ENCODE results near the gene PCIF1. TPM values are rescaled to one million over a fixed set of nuclear protein-coding genes. Genes with fewer than 3 reads are reported as not detected.

The PCIF1 gene
- total RNA-seq, 2 experiments from 2014 or later = 100 TPM

- no peak for ATAC-seq (ENCODE audit: poor library complexity)
- no peak for DNase-seq
- no peak overlapping the region for H3K4me3 ChIP-seq (ENCODE audit: low read length)
- peaks cover 59% of the 10 kb centered on the region for H3K4me1 ChIP-seq (ENCODE audit: insufficient read depth, low read length)
- no peaks in the 10 kb centered on the region for H3K9me3 Mint-ChIP-seq
- no peaks in the 10 kb centered on the region for H3K9me3 ChIP-seq (ENCODE audit: control insufficient read depth in 1 of 2, insufficient read depth in 1 of 2, low read length in 2 of 2)
- ChIA-PET POLR2A (interaction anchor here (3.7 to 8.2 kb wide), 3 partner anchors 7 to 82 kb away, joined by 37 to 105 read pairs (median 78); partner anchors contain the start of genes PCIF1, ZNF335 and ZSWIM1), CTCF (no interaction called here)
- H3K27ac Mint-ChIP-seq = no peak overlapping the region
- peaks cover 29% of the 10 kb centered on the region for H3K36me3 Mint-ChIP-seq (ENCODE audit: low read depth)
- TF ChIP-seq CTCF (IDR thresholded peaks at IDR 0.05) = no peak
- no peaks in the 10 kb centered on the region for H3K27me3 Mint-ChIP-seq
- H3K36me3 ChIP-seq (ENCODE audit: insufficient read depth, low read length) = peaks cover 13% of the 10 kb centered on the region
- H3K4me3 Mint-ChIP-seq = peak overlapping the region; percentile 51
- no peaks in the 10 kb centered on the region for H3K27me3 ChIP-seq (ENCODE audit: control insufficient read depth in 1 of 2, insufficient read depth in 2 of 2, low read length in 2 of 2)
- intact Hi-C loops (cut with DNase I, micrococcal nuclease) = no loop called here
- no peak overlapping the region for H3K27ac ChIP-seq (ENCODE audit: low read depth in 1 of 2, low read length in 2 of 2)
- H3K4me1 Mint-ChIP-seq (ENCODE audit: low read depth) = peaks cover 62% of the 10 kb centered on the region
These were observed 45.8 kb upstream of the PCIF1 start for GRCh38 chr20:45888681-45889080.

- H3K9me3 Mint-ChIP-seq = no peaks in the 10 kb centered on the region
- no peaks in the 10 kb centered on the region for H3K27me3 Mint-ChIP-seq
These were observed 44.2 kb upstream of the PCIF1 start for GRCh38 chr20:45890077-45890984.

More at GRCh38 chr20:45890077-45890984, 44.2 kb upstream of the PCIF1 start:
- H3K36me3 Mint-ChIP-seq (ENCODE audit: low read depth) = peaks cover 30% of the 10 kb centered on the region
- intact Hi-C loops (cut with DNase I, micrococcal nuclease) = loop anchor here (1.0 to 5.0 kb wide), 6 partner anchors 9 to 80 kb away; partner anchors contain the start of genes ACOT8 (in 2 of the 2), ZSWIM3 (in 2 of the 2), PCIF1 (in 1 of the 2) and UBE2C (in 1 of the 2)
- DNase-seq (peak in 12 of 14 experiments; percentile 15 to 71 (median 42)), ATAC-seq (ENCODE audit: poor library complexity) (peak; percentile 50)
- Histone ChIP-seq H3K27me3 (ENCODE audit: control insufficient read depth in 1 of 2, insufficient read depth in 2 of 2, low read length in 2 of 2) (no peaks in the 10 kb centered on the region), H3K27ac (ENCODE audit: low read depth in 1 of 2, low read length in 2 of 2) (peak overlapping the region; percentile 50 to 65), H3K4me3 (ENCODE audit: low read length) (peak overlapping the region; percentile 93), H3K4me1 (ENCODE audit: insufficient read depth, low read length) (peaks cover 53% of the 10 kb centered on the region), H3K36me3 (ENCODE audit: insufficient read depth, low read length) (peaks cover 25% of the 10 kb centered on the region), H3K9me3 (ENCODE audit: control insufficient read depth in 1 of 2, insufficient read depth in 1 of 2, low read length in 2 of 2) (no peaks in the 10 kb centered on the region)
- H3K27ac Mint-ChIP-seq = peak overlapping the region; percentile 78
- H3K4me3 Mint-ChIP-seq = peak overlapping the region; percentile 96
- peak; percentile 54 for TF ChIP-seq CTCF (IDR thresholded peaks at IDR 0.05)
- POLR2A ChIA-PET = interaction anchor here (0.7 to 8.2 kb wide), 11 partner anchors 9 to 81 kb away, joined by 3 to 105 read pairs (median 6); partner anchors contain the start of genes ACOT8, PCIF1, ZNF335 and ZSWIM1
- CTCF ChIA-PET = interaction anchor here (0.8 to 1.6 kb wide), 7 partner anchors 9 to 81 kb away, joined by 3 to 7 read pairs (median 3); partner anchors contain the start of genes PCIF1 and ZSWIM1
- peaks cover 53% of the 10 kb centered on the region for H3K4me1 Mint-ChIP-seq (ENCODE audit: low read depth)

Measured in CD4-positive, alpha-beta T cell (primary cell).